DMS 273 (cell line): ENCODE data around the gene MED13.
"Not testable (repeated sequence)": the region's sequence is repeated elsewhere in the genome, so short reads cannot be mapped to it uniquely, and the experiment has no call there.

Experiments used
- DNase-seq: peaks from one replicate; lab custom pipeline; 2025; ENCODE audit not compliant: unreplicated experiment; lab: John Stamatoyannopoulos, UW

The MED13 gene

DNA sequence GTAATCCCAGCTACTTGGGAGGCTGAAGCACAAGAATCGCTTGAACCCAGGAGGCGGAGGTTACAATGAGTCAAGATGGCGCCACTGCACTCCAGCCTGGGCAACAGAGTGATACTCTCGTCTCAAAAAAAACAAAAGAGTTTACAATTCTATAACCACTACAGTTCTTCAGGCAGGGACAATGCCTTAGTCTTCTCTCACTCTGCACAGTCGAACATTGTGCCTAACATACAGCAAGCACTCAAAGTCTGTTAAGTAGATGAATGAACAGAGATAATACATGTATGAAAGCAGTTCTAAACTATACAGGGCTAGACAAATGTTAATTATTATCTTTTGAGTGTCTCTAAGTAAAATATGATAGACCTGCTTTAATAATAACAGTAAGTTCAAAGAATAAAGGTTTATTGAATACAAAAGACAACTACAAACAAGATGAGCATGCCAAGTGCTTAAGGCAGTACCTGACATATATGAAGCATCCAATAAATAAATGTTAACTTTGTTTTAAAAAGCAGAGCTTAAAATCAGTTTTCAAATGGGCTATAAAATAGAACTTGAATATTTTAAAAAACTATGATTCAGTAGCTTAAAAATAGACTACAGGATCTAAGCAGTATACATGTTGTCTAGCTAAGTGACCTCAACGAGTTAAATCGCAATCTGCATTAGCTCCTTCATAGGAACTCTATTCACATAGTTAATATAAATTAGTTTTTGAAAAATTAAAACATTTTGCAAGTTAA lies 156.6 kb downstream of the MED13 start:
- no peak for DNase-seq

DNA sequence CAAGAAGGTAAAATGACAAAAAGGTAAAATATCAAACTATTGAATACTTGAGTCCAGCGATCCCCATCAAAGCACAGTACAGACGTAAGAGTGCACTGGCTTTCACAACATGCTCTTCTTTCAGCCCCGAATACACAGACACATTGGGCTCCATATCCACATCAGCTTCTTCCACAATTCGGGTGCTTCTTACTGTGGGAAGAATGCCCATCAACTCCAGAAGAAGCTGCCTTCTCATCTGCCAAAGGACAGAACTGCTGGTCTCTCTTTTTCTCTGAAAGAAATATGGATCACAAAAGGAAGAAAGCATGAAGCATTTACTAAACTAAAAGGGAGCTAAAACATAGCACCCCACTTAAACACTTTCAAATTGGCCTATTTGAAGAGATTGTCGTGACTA lies 157.7 kb downstream of the MED13 start:
- DNase-seq: no peak

DNA sequence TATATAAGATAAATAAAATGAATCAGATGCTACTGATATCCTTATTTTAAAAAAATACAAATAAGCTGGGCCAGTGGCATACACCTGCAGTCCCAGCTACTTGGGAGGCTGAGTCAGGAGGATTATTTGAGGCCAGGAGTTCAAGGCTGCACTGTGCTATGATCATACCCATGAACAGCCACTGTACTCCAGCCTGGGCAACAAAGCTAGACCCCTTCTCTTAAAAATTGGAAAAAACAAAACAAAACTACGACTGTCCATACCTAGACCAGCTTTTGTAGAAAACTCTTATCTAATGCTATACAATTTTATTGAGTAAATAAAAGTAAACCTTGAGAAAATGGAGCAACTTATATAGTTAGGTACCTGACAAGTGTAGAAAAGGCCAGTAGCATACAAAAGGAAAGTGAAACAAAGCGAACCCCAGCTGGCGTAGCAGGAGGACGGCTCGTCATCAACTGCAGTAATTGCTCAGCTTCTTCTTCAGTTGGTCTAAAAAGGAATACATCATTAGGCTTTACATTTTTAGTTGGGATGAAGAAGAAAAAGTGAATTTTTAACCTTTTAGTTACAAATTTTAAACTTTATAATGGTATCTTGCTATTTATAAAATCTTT lies 160.9 kb downstream of the MED13 start:
- no peak for DNase-seq

DNA sequence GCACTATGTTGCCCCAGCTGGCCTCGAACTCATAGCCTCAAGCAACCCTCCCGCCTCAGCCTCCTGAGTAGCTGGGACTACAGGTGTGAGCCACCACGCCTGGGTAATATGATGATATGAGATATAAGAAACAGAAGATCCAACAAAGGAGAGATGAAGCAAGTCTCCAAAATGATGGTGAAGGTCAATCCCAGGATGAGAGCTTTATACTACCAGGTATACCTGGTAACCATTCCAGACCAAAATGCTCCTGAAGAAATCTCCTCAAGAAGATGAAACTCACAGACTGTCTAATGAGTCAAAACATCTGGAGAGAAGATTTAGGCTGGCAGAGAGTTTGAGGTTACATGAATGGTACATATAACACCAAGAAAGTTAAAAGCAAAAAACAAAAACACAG lies 161.8 kb downstream of the MED13 start:
- DNase-seq: no peak

DNA sequence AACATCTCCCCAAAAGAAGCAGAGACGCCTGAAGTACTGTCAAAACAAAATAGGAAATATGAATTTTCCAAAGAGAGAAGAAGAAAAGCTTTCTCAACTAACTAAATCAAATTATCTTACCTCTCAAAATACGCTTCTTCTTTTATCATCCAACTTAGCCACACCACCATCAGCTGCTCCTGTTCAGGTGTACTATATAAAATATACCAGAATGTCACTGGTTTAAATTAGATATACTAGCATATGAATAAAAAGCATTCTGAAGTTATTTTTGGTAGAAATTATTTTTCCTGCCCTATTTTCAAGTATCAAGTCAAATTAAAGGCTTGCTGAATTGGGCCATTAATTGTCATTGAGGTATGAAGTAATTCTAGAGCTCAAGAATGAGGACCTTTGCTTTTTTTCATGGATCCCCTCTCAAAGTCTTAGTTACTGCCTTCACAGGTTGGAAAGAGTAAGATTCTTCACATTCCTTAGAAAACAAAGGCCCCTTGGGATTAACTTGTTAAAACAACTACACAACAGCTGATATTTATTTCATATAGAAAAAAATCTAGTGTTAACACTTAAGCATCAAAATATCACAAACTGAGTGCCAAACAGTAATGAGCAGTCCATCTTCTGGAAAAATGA lies 167.4 kb downstream of the MED13 start:
- no peak for DNase-seq

DNA sequence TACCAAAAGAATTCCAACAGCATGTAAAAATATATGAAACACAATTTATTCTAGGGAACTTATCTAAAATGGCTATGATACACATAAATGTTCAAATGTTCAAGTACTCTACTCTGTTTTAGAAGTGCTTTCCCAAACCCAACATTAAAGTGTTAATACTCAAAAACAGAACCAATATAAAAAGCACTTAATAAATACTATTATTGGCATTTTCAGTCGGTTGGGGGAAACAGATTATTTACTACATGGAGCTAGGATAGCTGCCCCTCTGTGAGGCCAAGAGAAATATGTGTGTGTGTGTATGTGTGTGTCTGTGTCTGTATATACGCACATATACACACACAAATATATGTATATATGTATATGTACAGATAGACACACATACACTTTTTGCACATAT lies 169.7 kb downstream of the MED13 start:
- no peak for DNase-seq

DNA sequence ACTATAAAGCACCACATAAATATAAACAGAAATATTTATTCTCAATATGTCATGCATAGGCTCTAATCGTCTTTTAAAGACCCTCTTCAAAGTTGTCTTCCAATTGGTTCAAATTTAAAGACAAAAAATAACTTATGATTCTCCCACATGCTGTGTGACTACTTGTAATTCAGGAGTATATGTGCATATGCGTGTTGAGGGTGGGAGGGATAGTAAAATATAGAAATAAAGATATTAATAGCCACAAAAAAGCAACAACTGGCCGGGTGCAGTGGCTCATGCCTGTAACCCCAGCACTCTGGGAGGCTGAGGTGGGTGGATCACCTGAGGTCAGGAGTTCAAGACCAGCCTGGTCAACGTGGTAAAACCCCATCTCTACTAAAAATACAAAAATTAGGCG lies 170.8 kb downstream of the MED13 start:
- DNase-seq: not testable (repeated sequence)
